Activated naive CD4-positive, alpha-beta T cell treated with anti-CD3 and anti-CD28 coated beads, Interleukin-2, amount 50 U/mL, for 72 hours (primary cell): Measurements from ENCODE around the gene ICE2. TPM values are rescaled to one million over a fixed set of nuclear protein-coding genes. Genes with fewer than 3 reads are reported as not detected.
A peak's percentile ranks its signal among the peaks of the same experiment; 100 is the strongest.

ENCODE experiments used
- ATAC-seq, 2 donors: fragments of 150-1000 bp; cut with Tn5 transposase; 2 replicates each; pipeline ENCODE4 v1.10.0; 2021; ENCODE audit warnings: mild to moderate bottlenecking in 2 of 2, moderate library complexity in 2 of 2
- DNase-seq, 2 donors: peaks; one replicate each; pipeline ENCODE4 v3.0.0; 2021 to 2022; ENCODE audit warnings: low spot score in 2 of 2
- H3K27ac Mint-ChIP-seq, 2 donors: one replicate each; pipeline ENCODE4 v1.8.0; 2022; ENCODE audit warnings: mild to moderate bottlenecking in 2 of 2, mixed read lengths in 2 of 2
- H3K36me3 Mint-ChIP-seq, 2 donors: one replicate each; pipeline ENCODE4 v1.8.0; 2022; ENCODE audit warnings: mixed read lengths in 2 of 2
- H3K9me3 Mint-ChIP-seq, 2 donors: one replicate each; pipeline ENCODE4 v1.8.0; 2022; ENCODE audit warnings: mixed read lengths in 2 of 2
- total RNA-seq, 2 donors: library from RNA; stranded (reverse); gene quantifications; one replicate each; pipeline ENCODE4 v1.2.3, GENCODE V29; 2022

Gene ICE2
- total RNA-seq, 2 donors from 2014 or later, result 52.5 to 76.1 TPM

DNA sequence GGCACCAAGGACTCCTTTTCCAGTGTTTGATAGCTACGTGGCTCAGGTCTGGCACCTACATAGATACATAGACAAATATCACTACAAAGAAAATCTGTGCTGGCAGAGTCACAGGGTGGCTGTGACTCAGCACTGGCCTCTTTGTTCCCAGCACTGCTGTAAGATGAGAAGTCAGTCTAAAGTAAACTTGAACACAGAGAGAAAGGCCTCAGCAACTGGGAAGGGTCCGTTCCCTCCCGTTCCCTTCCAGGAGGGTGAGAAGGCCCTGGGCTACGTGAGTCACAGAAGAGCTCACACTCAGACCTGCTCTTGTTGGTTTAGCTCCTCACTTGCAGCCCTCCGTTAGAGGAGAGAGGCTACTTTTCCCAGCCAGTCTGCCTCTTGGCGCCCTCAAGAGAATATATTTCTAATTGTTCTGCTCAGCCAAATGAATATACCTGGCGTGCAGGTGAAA is 104.3 kb downstream of the ICE2 start:
- Mint-ChIP-seq H3K36me3 (peaks cover 0 to 5% of the 10 kb centered on the region in 2 donors), H3K9me3 (no peaks in the 10 kb centered on the region), H3K27ac (no peak overlapping the region)
- no peak for DNase-seq
- ATAC-seq, result peak; percentile 14 to 43

DNA sequence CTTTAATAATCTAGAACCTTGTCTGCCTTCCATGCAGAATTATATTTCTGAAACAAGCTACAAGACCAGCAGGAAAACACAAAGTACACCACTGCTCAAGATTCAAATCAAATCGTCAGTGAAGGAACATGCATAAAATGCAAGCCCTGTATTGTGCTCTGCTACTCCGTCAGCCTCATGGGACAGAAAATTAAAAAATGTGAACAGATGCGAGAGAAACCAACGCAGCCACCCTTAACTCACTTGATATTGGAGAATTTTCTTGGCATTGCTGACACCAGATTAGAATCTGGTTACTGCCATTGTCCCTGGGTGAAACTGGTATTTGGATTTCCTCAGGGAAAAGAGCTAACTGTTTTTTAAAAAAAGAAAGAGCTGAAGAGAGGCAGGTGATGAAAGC is 104.7 kb downstream of the ICE2 start:
- ATAC-seq (no peak), DNase-seq (no peak)
- Mint-ChIP-seq H3K9me3 (no peaks in the 10 kb centered on the region), H3K36me3 (peaks cover 0 to 5% of the 10 kb centered on the region in 2 donors), H3K27ac (no peak overlapping the region)

DNA sequence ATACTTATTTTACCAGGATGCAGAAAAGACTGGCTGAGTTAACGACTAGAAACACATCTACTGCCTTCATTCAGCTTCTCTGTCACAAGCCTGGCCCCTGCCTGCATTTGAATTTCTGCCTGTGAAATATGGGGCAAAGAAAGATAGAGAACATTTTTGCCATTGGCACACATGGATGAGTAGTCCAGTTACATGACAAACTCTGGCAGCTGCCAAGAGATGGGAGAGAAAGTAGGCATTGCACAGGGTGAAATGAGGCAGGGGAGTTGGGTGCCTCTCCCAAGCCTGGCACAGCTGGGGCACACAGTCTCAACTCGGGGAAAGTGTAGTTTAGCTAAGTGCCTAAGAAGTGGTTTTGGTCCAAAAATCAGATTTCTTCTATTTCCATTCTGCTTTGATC is 105.2 kb downstream of the ICE2 start:
- Mint-ChIP-seq H3K36me3 (peaks cover 0 to 5% of the 10 kb centered on the region in 2 donors), H3K27ac (no peak overlapping the region)

DNA sequence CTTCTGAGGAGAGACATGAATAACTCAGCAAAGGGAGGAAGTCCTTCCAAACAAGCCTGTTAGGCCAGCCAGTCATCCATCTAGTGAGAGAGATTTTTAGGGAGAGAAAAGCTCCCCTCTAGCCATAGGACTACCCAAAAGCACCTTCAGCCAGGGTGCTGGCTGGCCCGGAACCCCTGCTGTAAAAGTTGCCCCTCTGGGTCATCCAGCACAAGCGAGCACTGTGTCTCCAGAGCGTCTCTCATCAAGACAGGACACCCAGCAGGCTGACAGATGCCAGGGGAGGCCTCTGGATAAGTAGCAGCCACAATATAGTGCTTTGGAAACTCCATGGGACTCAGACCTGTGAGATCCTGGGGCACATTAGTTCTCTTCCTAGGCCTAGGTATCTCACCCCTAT is 105.6 kb downstream of the ICE2 start:
- Mint-ChIP-seq H3K9me3 (no peaks in the 10 kb centered on the region), H3K27ac (no peak overlapping the region), H3K36me3 (peaks cover 0 to 5% of the 10 kb centered on the region in 2 donors)
- no peak for DNase-seq
- ATAC-seq, result no peak

More for the DNA sequence above, 105.2 kb downstream of the ICE2 start:
- no peaks in the 10 kb centered on the region for H3K9me3 Mint-ChIP-seq
- ATAC-seq (no peak), DNase-seq (no peak)

DNA sequence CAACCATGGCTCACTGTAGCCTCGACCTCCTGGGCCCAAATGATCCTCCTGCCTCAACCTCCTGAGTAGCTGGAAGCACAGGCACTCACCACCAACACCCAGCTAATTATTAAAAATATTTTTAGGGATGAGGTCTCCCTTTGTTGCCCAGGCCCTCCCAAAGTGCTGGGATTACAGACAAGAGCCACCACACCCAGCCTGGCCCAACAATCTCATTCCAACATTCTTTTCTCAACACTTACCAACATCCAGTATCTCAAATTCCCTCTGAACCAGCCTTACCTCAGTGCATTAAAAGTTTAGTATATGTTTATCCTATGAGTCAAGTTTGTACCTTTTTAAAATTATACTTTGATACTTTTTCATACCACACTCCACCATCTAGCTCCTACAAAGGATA is 106.2 kb downstream of the ICE2 start:
- peaks cover 0 to 5% of the 10 kb centered on the region in 2 donors for H3K36me3 Mint-ChIP-seq
- H3K9me3 Mint-ChIP-seq, result no peaks in the 10 kb centered on the region
- no peak overlapping the region for H3K27ac Mint-ChIP-seq
- DNase-seq, result no peak
- no peak for ATAC-seq

DNA sequence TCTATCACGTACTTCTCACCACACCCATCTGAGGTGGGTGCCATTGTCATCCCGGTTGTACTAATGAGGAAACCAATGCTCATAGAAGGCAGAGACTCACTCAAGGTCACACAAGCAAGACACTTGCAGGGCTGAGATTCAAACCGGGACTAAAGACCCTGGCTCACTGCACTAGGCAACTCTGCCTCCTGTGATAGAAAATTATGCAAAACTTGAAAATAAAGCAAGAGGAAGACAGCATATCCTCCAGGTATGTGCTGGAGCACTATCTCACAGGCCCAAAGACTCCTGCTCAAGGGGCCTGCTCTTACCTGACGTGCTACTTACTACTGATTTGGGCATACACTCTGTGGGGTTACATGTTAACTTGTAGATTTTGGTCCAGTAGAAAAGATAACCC is 106.7 kb downstream of the ICE2 start:
- Mint-ChIP-seq H3K27ac (no peak overlapping the region), H3K36me3 (peaks cover 0 to 5% of the 10 kb centered on the region in 2 donors), H3K9me3 (no peaks in the 10 kb centered on the region)
- ATAC-seq, result no peak
- DNase-seq, result no peak

DNA sequence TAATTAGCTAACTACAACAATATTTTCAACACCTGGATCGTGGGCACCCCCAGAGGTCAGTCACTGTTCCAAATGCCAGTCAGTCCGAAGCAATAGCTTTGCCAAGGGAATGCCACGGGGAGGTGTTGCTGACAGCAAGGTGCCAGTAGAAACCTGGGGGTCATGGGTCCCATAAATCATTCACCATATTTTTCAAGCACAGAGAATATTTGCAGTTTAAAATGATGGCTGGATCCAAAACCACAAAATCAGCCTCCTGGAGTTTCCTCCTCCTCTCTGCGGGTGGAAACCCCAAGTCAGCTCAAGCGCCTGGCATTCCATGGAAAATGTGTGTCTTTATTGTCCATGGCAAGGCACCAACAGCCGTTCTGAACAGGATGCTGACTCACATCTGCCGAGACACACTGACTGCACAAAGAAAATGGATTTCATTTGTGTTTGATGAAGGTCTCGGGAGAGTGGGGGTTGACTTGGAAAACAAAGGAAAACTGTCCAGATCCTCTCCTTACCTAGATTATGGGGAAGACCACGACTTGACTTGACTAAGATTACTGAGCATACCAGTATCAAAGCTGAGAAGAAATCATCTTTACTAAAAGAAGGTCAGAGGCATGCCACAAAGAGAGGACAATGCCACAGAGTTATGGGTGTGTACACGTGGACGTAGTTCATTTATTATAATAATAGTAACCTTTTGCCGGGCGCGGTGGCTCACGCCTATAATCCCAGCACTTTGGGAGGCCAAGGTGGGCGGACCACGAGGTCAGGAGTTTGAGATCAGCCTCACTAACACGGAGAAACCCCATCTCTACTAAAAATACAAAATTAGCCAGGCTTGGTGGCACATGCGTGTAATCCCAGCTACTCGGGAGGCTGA is 107.5 kb downstream of the ICE2 start:
- no peaks in the 10 kb centered on the region for H3K9me3 Mint-ChIP-seq

DNA sequence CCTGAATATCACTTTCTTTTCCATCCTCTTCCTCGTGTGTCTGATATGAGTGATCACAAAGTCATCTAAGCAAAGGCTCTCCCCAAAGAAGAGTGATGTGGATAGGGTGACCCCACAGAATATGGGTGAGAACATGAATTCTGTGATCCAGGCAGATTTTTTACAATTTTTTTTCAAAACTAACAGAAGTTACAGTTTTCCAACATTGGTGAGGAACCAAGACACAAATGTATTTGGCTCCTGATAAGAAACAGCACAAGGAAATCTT is 108.1 kb downstream of the ICE2 start:
- ATAC-seq, result peak in 1 of 2 donors; percentile 18
- DNase-seq, result no peak
- Mint-ChIP-seq H3K36me3 (peaks cover 0 to 5% of the 10 kb centered on the region in 2 donors), H3K9me3 (no peaks in the 10 kb centered on the region), H3K27ac (no peak overlapping the region)

More for the DNA sequence above, 107.5 kb downstream of the ICE2 start:
- ATAC-seq, result peak in 1 of 2 donors; percentile 18
- Mint-ChIP-seq H3K27ac (no peak overlapping the region), H3K36me3 (peaks cover 0 to 5% of the 10 kb centered on the region in 2 donors)
- DNase-seq, result no peak

DNA sequence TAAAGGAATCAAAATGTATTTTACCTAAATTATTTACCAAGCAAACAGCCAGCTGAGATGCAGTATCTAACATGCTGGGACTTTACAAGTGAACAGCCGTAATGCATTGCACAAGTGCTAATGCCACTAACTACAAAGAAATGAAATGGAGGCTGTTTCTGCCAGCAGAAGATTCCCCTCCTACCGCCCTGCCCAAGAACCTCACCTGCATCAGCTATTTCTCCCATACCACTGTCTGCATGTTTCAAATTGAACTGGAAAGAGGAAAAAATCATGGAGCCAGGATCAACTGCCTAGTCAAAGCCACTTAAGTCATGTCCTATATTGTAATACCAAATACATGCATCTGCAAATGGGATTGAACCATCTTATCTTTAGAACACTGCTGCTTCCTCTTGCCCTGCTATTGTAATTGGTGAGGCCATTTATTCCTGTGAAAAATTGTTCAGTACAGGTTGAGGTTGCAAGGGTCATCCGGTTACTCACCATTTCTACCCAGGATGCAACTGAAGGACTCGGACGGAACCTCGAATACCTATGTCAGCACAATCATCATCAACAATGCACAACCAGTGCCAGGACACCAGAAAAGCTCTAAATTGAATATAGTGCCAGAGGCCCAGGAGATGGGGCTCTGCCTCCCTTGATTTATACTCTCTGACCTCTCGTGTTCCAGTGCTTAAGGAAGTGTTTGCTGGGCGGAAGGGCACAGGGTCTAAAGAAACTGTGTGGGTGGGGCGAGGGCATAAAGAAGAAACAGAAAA is 108.7 kb downstream of the ICE2 start:
- peaks cover 0 to 5% of the 10 kb centered on the region in 2 donors for H3K36me3 Mint-ChIP-seq
- no peak for DNase-seq
- no peak for ATAC-seq
- no peak overlapping the region for H3K27ac Mint-ChIP-seq
- no peaks in the 10 kb centered on the region for H3K9me3 Mint-ChIP-seq

DNA sequence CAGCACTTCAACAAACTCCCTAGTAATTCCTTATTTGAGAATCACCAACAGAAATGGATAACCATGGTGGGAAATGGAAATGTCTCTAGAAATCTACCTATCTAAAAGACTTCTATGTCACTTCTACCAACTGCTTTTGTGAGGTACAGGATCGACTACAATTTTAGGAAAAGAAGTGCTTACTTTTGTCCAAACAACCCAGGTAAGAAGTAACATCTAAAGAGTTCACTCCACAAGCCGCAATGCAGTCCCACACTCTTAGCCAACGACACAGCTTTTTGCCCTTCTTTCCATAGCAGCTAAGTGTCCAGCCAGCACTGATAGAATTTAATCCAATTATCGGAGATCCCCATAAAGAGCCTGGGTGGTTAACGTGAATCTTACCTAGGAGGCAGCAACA is 109.2 kb downstream of the ICE2 start:
- no peak overlapping the region for H3K27ac Mint-ChIP-seq
- peaks cover 0 to 5% of the 10 kb centered on the region in 2 donors for H3K36me3 Mint-ChIP-seq
- H3K9me3 Mint-ChIP-seq, result no peaks in the 10 kb centered on the region
- no peak for DNase-seq
- ATAC-seq, result no peak

Other genes starting within 250 kb of the ICE2 start
- gene ANXA2, start 81.2 kb downstream of the ICE2 start, total RNA-seq, result 10 to 100 TPM; 28.8 to 92.4 TPM